GM19351 (cell line): ENCODE measurements around the gene TMEM236.
"Not testable (repeated sequence)": the region's sequence is repeated elsewhere in the genome, so short reads cannot be mapped to it uniquely, and the experiment has no call there.

ENCODE experiments used
- ATAC-seq: cut with Tn5 transposase; IDR thresholded peaks from one replicate; pipeline ENCODE4 v1.9.1; 2021; ENCODE audit warnings: mild to moderate bottlenecking, moderate library complexity; ENCODE audit not compliant: unreplicated experiment

The TMEM236 gene, protein sequence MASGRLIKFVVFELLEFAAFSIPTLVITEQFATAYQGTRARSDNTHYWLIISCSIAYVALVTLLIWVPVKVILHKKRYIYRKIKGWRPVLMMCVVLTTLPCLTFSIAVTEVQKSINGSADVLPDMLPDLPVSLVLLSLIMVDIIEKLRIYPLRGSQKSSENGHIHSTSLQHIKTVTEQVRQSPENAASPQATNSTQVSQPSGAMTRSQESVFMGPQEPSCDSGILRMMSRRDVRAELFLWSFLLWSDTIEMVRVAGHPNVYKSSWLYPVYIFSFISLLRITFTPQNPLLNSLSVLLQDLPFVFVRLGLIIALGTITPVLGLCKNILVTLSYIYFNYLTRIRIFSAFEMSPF

DNA sequence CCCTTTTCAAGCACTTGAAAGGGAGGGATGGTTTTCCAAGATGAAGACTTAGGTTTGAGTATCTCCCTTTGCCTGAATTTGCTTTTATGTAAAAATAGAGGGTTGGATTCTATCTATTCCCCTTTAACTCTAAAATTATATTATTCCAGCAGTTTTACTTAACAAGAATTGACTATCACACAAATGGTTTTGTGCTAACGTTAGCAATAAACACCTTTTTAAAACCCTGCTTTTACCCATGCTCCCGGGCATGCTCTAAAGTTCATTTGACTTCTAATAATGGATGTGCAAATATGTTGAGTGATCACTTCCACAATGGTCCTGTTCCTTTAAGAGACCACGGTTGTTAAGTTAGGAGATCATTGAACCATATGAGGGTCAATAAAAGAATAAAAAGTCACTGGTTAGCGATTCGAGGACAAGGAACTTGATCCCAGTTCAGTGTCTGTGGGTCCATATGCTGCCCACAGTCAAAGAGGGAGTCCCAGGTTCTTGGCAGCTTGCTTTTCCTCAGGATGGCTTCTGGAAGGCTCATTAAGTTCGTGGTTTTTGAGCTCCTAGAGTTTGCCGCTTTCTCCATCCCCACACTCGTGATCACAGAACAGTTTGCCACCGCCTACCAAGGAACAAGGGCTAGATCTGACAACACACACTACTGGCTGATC is at the start of gene TMEM236:
Gene TMEM236, plus strand, starts transcription at position 421 of the 665 bp plus-strand sequence. Its CDS starts 95 bp downstream, at position 516.
- no peak for ATAC-seq

DNA sequence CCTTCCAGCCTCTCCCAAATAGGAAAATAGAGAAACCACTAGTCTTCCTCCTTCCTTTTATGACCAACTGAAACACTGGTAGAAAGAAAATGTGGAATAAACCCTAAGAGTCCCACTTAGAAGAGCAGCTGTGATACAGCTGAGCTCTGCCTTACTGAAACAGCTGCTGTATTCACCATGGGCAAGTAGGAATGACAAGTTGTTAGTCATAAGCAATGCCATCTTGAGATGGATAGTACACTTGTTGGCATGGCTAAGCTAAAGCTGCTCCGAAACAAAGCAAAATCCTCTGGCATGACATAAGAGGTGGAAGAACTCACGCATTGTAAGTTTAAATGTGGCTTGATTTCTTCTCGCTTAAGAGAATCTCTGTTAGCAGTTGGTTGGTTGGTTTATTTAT is 48.3 kb upstream of the TMEM236 start:
- no peak for ATAC-seq

DNA sequence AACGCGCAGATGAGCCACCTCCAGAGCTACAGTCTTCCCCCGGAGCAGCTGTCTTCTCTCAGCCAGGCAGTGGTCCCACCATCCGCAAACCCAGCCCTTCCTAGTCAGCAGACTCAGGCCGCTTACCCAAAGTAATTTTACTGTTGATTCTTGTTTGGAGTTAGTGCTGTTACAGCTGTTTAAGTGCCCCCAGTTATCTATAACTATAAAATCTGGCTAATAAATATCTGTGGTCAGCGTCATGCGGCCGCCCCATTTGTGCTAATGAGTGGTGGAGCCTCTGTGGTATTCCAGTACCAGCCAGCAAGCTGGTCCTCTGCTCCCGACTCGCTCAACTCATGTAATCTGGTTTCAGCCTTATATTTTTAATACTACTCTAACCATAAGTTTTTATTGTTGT is 43.2 kb upstream of the TMEM236 start:
- no peak for ATAC-seq

DNA sequence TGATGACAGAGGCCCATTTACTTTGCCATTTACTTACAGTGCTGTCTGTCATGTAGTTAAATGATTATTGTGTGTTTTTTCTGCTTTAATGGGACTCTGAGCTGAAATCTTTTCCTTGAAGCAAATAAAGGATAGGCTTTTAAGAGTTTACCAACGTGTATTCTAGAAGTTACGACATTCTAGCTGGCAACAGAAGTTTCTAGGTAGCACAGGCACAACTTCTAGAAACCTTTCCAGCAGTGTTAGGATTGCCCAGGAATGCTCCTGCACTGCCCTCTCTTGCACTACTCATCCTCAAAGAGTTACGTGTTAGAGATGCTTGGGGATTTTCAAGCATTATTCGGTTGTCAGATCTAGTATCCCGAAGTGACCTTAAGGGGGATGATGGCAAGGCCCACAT is 42.5 kb upstream of the TMEM236 start:
- no peak for ATAC-seq

DNA sequence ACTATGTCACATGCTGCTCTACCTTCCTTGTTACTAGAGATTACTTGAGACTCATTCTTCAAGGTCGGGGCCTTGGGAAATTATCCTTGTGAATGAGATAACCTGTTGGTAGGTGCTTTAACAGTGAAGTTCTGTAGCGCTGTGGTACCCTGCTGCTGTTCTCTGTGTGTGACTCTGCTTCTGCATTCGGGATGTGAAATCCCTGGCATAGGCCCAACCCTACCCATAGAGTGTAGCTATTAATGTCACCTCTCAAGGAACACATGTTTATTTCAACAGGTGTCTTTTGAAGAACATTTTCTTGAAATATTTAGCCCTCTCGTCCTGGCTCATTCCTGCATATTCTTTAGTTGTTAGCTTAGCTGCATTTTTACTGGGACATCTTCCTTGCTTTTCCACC is 41.8 kb upstream of the TMEM236 start:
- no peak for ATAC-seq

DNA sequence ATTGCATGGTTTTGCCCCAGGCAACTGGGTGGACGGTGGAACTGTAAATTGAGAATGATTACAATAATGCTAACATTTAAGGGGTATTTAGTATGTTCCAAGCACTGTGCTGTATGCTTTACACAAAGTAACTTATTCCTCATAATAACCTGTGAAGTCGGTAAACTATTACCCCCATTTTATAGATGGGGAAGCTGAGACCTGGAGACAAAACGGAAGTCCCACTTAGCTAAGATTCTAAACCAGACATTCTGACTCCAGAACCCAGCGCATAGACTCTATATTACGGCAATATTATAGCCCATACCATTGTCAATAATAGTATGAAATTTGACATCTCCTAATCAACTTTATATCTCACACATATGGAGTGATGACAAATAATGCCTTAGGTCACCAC is 39.9 kb upstream of the TMEM236 start:
- no peak for ATAC-seq

DNA sequence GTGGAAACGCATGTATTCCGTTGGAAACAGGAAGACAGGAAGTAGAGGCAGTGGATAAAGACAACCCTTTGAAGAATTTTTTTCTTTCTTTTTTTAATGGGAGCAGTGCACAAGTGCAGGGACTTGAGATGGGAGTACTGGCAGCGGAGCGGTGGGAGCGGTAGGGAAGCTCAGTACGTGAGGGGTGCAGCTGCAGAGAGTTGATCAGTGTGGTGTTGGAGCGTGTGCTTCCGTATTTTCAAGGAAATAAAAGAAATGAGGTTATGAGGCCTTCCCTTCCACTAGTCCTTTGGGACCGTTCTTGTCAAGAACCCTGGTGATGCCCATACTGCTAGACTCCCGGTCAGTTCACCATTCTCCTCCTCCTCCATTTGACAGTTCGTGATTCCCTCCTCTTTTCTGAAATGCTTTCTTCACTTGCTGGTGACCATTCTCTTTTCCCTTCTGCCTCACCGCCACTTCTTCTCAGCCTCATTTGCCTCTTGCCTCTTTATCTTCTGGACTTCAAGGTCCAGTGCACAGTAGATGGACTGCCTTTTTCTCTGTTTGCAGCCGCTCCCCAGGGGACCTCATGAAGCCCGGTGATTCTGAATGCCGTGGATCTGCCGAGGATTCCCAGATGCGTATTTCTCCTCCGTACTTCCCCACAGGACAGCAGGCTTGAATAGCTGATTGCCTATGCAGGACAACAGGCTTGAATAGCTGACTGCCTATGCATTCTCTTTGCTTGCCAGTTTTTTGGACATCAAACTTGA is 39.1 kb upstream of the TMEM236 start:
- no peak for ATAC-seq

DNA sequence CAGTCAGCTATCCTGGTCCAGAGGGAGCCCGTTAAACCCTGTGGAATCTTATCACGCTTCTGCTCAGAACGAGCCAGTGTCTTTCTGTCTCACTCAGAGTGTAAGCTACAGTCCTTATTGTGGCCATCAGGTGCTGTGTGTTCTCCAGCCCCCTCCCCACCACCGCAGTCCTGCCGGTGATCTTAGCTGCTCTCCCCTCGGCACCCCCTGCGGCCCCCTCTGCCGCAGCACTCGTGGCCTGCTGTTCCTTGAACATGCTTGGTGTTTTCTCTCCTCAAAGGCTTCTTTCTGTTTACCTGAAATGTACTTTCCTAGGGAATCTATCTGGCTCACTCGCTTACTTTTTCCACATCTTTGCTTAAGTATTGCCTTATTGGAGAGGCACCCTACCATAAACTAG is 38.2 kb upstream of the TMEM236 start:
- ATAC-seq: no peak

DNA sequence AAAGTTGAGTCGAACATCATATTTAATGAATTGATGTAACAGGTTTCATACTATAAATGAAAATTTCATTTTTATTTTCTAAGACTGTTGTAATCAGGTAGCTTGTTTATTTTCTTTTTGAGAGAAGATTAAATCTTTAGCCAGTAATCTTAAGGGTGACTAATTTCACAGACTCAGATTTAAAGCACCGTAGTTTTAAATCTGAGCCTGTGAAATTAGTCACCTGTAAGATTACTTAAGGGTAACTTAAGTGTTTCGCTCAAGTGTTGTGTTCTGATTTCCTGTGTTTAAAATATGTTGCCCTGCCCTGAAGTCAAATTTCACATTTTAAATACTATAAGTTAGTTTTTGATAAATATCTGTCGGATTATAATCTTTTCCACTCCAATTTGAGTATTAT is 35.8 kb upstream of the TMEM236 start:
- ATAC-seq: no peak

DNA sequence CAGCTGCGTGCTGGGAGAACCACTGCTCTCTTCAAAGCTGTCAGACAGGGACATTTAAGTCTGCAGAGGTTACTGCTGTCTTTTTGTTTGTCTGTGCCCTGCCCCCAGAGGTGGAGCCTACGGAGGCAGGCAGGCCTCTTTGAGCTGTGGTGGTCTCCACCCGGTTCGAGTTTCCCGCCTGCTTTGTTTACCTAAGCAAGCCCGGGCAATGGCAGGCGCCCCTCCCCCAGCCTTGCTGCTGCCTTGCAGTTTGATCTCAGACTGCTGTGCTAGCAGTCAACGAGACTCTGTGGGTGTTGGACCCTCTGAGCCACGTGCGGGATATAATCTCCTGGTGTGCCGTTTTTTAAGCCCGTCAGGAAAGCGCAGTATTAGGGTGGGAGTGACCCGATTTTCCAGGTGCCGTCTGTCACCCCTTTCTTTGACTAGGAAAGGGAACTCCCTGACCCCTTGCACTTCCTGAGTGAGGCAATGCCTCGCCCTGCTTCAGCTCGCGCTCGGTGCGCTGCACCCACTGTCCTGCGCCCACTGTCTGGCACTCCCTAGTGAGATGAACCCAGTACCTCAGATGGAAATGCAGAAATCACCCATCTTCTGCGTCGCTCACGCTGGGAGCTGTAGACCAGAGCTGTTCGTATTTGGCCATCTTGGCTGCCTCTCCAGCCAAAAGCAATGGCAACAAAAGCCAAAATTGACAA is 29.5 kb upstream of the TMEM236 start:
- ATAC-seq: not testable (repeated sequence)

DNA sequence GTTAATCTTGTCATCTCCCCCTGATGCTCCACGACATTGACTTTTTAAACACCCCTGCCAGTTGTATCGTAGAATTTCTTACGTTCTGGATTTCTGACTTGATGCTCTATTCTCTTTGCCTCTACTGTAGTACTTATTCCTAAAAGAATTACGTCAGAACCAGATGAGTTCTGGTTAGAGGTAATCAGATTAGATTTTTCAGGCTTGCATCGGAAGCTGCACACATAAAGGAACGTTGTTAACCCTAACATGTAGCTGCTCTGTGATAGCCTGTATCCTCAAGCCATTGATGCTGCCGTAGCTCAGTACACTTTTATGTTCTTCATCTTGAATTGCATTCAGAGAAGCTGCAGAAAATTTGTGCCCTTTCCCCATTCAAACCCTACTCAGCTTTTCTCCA is 26.3 kb upstream of the TMEM236 start:
- ATAC-seq: no peak

DNA sequence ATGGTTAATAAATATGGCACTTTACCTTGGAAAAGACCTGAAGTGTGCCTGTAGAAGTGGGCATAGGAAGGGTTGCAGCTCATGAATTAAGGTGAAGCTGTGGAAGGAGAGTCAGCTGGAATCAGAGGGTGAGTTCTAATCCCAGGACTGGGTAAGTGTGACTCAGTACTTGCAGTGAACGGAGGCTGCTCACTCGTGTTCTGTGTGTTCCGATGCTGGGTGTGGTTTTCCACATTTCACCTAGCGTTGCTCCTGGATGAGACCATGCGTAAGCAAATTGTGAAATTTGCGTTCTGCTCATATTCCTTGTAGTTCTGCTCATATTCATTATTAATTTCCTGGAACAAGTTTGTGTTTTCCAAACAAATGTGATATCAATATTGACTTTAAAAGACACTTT is 22.4 kb upstream of the TMEM236 start:
- no peak for ATAC-seq

DNA sequence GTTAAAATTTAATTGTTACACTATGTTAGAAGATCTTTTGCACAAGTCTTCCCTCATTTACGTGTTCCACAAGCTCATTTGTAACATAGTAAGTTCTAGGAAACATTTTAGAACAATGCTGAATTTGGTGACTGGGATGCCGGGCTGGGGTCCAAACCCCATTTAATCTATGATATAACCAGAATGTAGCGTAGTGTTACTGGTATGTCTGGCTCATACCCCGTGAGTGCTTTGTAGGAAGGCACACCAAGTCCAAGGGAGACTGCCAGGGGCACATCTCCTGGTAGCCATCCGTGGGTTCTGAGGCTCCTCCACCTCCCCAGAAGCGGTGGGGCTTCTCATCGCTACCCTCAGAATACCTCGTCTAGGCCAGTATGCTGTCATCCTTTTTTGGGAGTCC is 21.3 kb upstream of the TMEM236 start:
- no peak for ATAC-seq

DNA sequence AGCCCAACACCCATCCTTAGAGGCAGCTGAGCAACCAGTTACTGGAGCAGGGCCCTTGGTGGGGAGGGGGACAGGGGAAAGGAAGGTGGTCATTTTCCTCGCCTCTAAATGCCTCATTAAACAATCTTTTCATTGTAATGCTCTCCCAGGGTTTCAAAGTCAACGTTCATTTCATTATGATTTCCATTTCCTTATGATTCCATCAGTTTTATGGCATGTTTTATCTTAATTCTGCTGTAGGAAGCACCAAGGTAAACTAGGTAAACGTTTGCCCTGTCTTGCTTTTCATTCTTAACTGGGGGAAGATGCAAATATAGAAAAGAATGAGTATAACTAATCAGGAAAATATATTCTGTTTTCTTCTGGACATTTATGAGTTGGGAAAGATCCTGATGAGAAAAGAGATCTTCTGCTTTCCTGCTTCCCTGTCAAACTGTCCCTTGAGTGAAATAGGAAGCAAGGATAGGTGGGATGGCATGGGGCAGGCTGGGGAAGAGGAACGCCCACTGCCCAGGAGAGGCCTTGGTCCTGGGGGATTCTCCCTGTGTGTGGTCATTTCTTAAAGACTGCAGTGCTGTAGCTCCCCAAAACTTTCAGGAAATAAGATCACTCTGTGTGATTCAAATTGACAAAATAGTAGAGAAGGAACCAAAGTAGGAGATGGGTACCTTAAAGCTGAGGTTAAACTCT is 20.5 kb upstream of the TMEM236 start:
- ATAC-seq: no peak

DNA sequence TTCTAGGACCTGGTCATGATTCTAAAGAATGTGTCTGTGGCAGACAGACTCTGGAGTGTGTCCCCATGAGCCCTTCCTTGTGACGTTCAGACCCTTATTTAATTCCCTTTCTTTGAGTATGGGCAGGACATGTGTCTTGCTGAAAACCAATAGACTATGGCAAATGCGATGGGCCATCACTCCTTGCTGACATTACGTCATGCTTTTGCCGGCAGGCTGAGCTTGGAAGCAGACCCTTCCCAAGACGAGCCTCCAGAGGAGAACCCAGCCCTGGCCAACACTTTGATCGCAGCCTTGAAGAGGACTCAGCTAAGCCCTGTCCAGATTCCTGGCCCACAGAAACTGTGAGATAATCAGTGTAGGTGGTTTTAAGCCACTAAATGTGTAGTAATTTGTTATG is 18.4 kb upstream of the TMEM236 start:
- ATAC-seq: no peak

DNA sequence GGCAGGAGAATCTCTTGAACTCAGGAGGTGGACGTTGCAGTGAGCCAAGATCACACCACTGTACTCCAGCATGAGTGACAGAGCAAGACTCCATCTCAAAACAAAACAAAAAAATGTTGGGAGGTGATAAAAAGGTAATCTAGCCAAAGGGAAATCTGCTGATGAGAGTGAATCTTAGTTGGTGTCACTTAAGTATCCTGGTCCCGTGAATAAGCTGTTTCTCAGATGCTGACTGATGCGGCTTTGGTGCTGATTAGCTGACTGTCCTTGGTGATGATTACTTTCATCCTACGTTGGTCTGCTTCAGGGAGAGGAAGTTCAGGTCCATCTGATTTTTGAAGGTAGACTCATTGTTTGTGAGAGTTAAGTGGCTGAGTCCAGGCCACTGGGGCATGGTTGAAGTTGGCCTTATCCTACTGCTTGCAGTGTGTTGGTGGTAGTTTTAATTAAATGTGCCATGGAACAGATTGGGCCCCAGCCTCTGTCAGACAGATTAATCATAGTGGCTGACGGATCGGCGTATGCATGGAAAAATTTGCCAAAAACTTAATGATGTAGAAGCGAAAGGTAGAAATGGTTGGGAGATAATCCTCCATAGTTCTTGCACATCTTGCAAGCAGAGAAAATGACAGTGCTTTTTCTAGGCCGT is 17.4 kb upstream of the TMEM236 start:
- no peak for ATAC-seq

DNA sequence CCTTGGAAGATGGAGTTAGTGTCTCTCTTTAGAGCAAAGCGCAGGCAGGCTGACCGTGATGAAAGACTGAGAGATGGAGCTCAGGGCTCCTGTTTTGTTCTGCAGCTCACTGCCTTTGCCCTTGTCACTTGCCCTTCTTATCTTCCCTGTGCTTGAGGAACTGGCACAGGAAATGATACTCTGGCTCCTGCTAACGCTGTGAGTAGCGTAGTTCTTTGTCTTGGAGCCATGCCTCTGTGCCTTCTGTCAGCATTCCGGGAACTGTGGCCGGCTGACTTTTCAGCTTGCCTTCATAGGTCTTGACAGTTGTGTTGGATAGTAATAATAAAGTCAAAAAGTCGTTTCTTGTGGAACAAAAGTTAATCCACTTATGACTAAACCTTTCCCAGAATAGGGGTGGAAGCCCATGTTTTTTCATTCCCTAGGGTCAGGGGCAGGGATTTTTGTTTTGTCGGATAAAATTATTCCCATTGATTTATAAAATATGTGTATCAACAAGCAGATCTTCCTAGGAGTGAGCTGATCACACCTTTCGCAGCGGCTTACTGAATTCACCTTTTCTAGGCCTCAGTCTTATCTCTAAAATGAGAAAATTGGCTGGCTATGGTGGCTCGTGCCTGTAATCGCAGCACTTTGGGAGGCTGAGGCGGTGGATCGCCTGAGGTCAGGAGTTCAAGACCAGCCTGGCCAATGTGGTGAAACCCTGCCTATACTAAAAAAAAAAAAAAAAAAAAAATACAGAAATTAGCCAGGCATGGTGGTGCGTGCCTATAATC is 16.6 kb upstream of the TMEM236 start:
- no peak for ATAC-seq

DNA sequence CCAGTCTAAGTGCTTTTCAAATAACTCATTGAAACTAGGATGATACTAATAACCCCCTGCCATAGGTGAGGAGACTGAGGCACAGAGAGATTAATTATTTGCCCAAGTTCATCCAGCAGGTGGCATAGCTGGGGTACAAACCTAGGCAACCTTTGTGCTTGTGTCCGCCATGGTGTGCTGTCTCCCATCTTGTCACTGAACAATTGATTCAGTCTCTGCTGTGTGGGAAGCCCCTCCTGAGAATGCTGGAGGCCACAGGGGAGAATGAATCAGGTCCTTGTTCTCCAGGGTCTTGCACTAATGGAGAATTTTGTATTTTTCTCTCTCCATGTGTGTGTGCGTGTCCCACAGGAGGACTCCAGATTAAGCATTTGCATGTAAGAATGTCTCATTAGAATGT is 15.8 kb upstream of the TMEM236 start:
- ATAC-seq: no peak
